Uterus (tissue), 4 donors: ENCODE measurements around the gene FLYWCH1. TPM values are rescaled to one million over a fixed set of nuclear protein-coding genes. Genes with fewer than 3 reads are reported as not detected.

Source experiments
- DNase-seq, 2 donors: peaks; one replicate each; pipeline ENCODE4 v3.0.0-alpha.2; 2019 to 2020
- H3K27ac ChIP-seq, 2 donors: fragments of 200-600 bp; sonication (generic); 1 replicate in 1 of 2; 2 replicates in 1 of 2; pipeline ENCODE4 v1.5.1; 2016 to 2018
- H3K27me3 ChIP-seq, 2 donors: fragments of 200-600 bp; sonication (generic); one replicate each; pipeline ENCODE4 v1.5.1; 2018 to 2019; ENCODE audit warnings: control low read depth in 1 of 2
- H3K36me3 ChIP-seq, 2 donors: fragments of 200-600 bp; sonication (generic); one replicate each; pipeline ENCODE4 v1.5.1; 2019; ENCODE audit warnings: control low read depth in 1 of 2
- H3K4me1 ChIP-seq, 2 donors: fragments of 200-600 bp; sonication (generic); one replicate each; pipeline ENCODE4 v1.5.1; 2018 to 2019; ENCODE audit warnings: control low read depth in 1 of 2
- H3K4me3 ChIP-seq, 2 donors: fragments of 200-600 bp; sonication (generic); 1 replicate in 1 of 2; 2 replicates in 1 of 2; pipeline ENCODE4 v1.5.1; 2018 to 2019; ENCODE audit warnings: mild to moderate bottlenecking in 1 of 2
- H3K9me3 ChIP-seq, 2 donors: fragments of 200-600 bp; sonication (generic); one replicate each; pipeline ENCODE4 v1.5.1; 2019; ENCODE audit warnings: control low read depth in 1 of 2
- POLR2A ChIP-seq, 2 donors: fragments of 450-650 bp; IDR thresholded peaks; one replicate each; pipeline ENCODE4 v1.6.1; 2016; ENCODE audit warnings: antibody characterized with exemption in 2 of 2, mild to moderate bottlenecking in 1 of 2, moderate library complexity in 1 of 2
- intact Hi-C: fragments of 100-400 bp; cut with DNase I; formaldehyde crosslinking; loops from one replicate; pipeline ENCODE4 v1.15.1; 2023; ENCODE audit warnings: low total_unique reads
- total RNA-seq, 4 donors: library from RNA; depleted of rRNA in 3 of 4; stranded (reverse); fragments of >200 nt in 3 of 4; gene quantifications; one replicate each; pipeline versions ENCODE4 v1.1.0 to v1.2.4, GENCODE V29; 2014 to 2023
- TF ChIP-seq, protein P1 (sequence below), 4 experiments: fragments of 200-600 bp in 2 of 4; fragments of 450-650 bp in 2 of 4; sonication (generic) in 2 of 4; IDR thresholded peaks; one replicate each; pipeline ENCODE4 v1.5.1; 2016 to 2019; ENCODE audit warnings: antibody characterized with exemption in 4 of 4, mild to moderate bottlenecking in 2 of 4, moderate library complexity in 1 of 4
- donor health status: DM: yes; HTN: yes; CAD: no.

The FLYWCH1 gene
- total RNA-seq, 4 donors from 2014 or later, result 11.5 to 62.3 (median 27.2) TPM

DNA sequence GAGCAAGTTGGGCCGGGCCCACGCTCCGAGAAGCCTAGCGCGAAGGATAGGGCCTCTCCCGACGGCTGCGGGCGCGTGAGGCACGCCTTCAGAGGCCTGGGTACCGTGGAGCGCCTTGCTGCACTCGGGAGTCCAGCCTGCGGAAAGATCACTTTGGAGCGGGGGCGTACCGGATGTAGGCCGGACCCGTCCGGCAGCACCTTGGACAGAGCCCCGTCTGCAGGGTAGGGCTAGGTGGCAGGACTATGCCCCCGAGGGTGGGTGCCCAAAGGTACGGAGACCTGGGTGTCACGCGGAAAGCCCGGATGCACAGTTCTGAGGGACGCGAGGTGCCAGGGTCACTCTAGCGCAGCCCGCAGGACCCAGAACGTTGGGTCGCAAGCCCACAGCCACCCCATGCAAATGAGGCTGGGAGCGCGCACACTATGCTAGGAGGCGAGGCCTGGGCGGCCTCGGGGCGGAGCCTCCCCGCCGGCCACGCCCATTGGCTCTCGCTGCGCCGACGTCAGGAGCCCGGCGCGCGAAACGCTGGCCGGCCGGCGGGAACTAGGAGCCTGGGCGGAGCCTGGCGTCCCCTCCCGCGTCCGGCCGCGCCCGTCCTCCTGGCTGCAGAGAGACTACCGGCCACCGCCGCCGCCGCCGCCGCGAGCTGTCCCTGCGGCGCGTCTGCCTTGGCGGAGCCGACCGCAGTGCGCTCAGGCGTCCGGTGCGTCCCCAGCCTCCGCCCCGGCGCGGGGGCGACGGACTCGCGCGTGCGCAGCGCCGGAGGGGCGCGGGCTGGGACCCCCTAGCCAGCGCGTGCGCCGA lies 57.2 kb downstream of the FLYWCH1 start, which contains the start of gene PAQR4:
Gene PAQR4 (plus strand): TSS at position 611 of the 807 bp plus-strand sequence. CDS start 327 bp downstream, outside the sequence.
- no peaks in the 10 kb centered on the region for H3K36me3 ChIP-seq
- no peaks in the 10 kb centered on the region for H3K9me3 ChIP-seq
- H3K4me1 ChIP-seq, result peaks cover 0 to 35% of the 10 kb centered on the region in 2 donors
- TF ChIP-seq, protein P1, sequence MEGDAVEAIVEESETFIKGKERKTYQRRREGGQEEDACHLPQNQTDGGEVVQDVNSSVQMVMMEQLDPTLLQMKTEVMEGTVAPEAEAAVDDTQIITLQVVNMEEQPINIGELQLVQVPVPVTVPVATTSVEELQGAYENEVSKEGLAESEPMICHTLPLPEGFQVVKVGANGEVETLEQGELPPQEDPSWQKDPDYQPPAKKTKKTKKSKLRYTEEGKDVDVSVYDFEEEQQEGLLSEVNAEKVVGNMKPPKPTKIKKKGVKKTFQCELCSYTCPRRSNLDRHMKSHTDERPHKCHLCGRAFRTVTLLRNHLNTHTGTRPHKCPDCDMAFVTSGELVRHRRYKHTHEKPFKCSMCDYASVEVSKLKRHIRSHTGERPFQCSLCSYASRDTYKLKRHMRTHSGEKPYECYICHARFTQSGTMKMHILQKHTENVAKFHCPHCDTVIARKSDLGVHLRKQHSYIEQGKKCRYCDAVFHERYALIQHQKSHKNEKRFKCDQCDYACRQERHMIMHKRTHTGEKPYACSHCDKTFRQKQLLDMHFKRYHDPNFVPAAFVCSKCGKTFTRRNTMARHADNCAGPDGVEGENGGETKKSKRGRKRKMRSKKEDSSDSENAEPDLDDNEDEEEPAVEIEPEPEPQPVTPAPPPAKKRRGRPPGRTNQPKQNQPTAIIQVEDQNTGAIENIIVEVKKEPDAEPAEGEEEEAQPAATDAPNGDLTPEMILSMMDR (IDR thresholded peaks at IDR 0.05), result peak in 1 of 4 experiments; percentile 7
- peak in 1 of 2 donors; percentile 42 for TF ChIP-seq POLR2A (IDR thresholded peaks at IDR 0.05)
- H3K27ac ChIP-seq, result no peak within 1 kb of the TSS
- DNase-seq, result peak; percentile 61 to 77
- intact Hi-C loops, result no loop called here
- peaks cover 13 to 26% of the 10 kb centered on the region in 2 donors for H3K27me3 ChIP-seq
- H3K4me3 ChIP-seq, result peak within 1 kb of the TSS; percentile 35 to 42

DNA sequence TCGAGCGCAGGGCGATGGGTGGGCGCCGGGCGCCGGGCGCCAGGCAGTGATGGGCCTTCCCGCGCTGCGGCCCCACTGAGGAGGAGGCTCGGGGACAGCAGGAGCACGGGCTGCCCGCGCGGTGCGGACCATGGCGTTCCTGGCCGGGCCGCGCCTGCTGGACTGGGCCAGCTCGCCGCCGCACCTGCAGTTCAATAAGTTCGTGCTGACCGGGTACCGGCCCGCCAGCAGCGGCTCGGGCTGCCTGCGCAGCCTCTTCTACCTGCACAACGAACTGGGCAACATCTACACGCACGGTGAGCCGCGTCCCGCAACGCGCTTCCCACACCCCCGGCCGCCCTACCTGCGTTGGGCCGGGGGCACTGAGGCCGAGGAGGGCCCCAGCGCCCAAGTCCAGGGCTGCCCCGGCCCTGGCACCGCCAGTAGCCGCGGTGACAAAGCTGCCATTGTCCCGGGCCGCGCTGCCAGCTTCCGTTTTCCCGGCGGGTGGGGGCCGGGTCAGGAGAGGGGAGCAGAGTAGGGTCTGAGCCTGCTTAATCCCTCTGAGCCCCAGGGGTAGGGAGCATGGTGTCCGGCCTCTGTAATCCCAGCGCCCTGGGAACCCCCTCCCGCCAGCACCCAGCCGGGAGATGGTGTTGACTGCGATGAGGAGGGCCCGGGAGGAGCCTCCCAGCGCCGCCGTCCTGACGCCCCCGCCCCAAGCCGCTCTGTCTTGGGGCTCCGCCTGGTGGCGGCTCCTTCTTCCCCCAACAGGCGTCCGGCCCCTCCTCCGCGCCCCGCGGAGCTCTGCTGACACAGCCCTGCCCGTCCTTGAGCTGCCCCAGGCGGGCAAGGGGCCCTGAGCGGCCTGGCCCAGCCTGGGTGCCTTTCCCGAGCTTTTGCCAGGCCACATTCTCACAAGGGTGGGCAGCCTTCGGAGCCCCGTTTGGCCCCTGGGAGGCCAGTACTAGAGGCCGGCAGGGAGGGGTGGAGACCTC lies 58.1 kb downstream of the FLYWCH1 start:
- H3K4me3 ChIP-seq, result peak overlapping the region; percentile 35 to 42
- no peaks in the 10 kb centered on the region for H3K36me3 ChIP-seq
- H3K27me3 ChIP-seq, result peaks cover 13 to 17% of the 10 kb centered on the region in 2 donors
- intact Hi-C loops, result no loop called here
- H3K27ac ChIP-seq, result no peak overlapping the region
- no peak for TF ChIP-seq POLR2A (IDR thresholded peaks at IDR 0.05)
- TF ChIP-seq, protein P1 (IDR thresholded peaks at IDR 0.05), result no peak
- peaks cover 0 to 26% of the 10 kb centered on the region in 2 donors for H3K4me1 ChIP-seq
- no peak for DNase-seq
- no peaks in the 10 kb centered on the region for H3K9me3 ChIP-seq

DNA sequence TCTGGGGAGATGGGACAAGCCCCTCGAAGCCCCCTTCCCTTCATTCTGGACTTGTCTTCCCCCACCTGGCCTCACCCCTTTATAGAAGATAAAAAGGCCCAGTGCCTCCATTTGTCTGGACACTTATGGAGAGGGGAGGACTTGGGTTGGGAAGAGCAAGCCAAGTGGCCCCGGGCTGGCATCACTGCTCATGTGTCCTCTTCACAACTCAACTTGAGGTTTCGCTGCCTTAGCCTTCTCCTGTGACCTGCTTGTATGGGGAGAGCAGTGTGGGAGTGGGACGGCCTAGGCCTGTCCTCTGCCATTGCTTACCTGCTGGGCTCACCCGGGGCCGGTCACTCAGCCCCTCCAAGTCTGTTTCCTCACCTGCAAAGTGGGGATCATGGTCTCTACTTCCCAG lies 58.8 kb downstream of the FLYWCH1 start:
- Histone ChIP-seq H3K36me3 (no peaks in the 10 kb centered on the region), H3K4me3 (no peak overlapping the region), H3K9me3 (no peaks in the 10 kb centered on the region), H3K27me3 (peaks cover 9 to 13% of the 10 kb centered on the region in 2 donors), H3K27ac (no peak overlapping the region), H3K4me1 (peaks cover 0 to 23% of the 10 kb centered on the region in 2 donors)
- DNase-seq, result no peak
- no peak for TF ChIP-seq POLR2A (IDR thresholded peaks at IDR 0.05)
- TF ChIP-seq, protein P1 (IDR thresholded peaks at IDR 0.05), result no peak
- intact Hi-C loops, result no loop called here

DNA sequence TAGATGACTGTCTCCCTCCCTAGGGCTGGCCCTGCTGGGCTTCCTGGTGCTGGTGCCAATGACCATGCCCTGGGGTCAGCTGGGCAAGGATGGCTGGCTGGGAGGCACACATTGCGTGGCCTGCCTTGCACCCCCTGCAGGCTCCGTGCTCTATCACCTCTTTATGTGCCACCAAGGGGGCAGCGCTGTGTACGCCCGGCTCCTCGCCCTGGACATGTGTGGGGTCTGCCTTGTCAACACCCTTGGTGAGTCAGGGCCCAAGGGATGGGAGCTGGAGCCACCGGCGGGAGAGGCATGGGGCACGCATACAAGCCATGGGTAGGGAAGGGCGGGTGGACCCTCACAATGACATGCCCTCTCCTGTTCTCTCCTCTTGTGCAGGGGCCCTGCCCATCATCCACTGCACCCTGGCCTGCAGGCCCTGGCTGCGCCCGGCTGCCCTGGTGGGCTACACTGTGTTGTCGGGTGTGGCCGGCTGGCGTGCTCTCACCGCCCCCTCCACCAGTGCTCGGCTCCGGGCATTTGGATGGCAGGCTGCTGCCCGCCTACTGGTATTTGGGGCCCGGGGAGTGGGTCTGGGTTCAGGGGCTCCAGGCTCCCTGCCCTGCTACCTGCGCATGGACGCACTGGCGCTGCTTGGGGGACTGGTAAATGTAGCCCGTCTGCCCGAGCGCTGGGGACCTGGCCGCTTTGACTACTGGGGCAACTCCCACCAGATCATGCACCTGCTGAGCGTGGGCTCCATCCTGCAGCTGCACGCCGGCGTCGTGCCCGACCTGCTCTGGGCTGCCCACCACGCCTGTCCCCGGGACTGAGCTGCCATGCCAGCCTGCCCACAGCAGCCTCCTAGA lies 59.6 kb downstream of the FLYWCH1 start:
- no peak overlapping the region for H3K27ac ChIP-seq
- H3K9me3 ChIP-seq, result no peaks in the 10 kb centered on the region
- intact Hi-C loops, result no loop called here
- peaks cover 4 to 13% of the 10 kb centered on the region in 2 donors for H3K27me3 ChIP-seq
- no peak for DNase-seq
- no peak overlapping the region for H3K4me3 ChIP-seq
- TF ChIP-seq, protein P1 (IDR thresholded peaks at IDR 0.05), result no peak
- no peaks in the 10 kb centered on the region for H3K36me3 ChIP-seq
- H3K4me1 ChIP-seq, result peaks cover 0 to 23% of the 10 kb centered on the region in 2 donors
